Measurements from ENCODE around the gene TMEM222.

The TMEM222 gene

DNA sequence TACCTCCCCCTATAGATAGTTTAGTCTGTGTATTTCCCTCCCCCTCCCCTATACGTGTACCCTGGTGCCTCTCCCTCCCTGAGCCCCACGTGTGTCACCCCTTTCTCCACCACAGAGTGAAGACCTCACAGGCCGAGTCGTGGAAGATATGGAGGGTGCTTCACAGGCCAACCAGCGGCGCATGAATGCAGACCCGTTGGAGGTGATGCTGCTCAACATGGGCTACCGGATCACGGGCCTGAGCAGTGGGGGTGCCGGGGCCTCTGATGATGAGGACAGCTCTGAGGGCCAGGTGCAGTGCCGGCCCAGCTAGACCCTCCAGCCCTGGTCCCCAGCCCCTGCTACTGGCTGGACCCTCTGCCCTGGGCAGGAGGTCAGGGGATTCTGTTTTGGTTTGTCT, 15.9 kb upstream of the TMEM222 start:
- no peak overlapping the region for H3K4me3 ChIP-seq (ENCODE audit: low read length)
- H3K4me2 ChIP-seq (ENCODE audit: low read length), result no peak overlapping the region
- no peak for TF ChIP-seq EZH2phosphoT487 (IDR thresholded peaks at IDR 0.05; ENCODE audit: borderline replicate concordance, low read length)
- TF ChIP-seq, protein P1, sequence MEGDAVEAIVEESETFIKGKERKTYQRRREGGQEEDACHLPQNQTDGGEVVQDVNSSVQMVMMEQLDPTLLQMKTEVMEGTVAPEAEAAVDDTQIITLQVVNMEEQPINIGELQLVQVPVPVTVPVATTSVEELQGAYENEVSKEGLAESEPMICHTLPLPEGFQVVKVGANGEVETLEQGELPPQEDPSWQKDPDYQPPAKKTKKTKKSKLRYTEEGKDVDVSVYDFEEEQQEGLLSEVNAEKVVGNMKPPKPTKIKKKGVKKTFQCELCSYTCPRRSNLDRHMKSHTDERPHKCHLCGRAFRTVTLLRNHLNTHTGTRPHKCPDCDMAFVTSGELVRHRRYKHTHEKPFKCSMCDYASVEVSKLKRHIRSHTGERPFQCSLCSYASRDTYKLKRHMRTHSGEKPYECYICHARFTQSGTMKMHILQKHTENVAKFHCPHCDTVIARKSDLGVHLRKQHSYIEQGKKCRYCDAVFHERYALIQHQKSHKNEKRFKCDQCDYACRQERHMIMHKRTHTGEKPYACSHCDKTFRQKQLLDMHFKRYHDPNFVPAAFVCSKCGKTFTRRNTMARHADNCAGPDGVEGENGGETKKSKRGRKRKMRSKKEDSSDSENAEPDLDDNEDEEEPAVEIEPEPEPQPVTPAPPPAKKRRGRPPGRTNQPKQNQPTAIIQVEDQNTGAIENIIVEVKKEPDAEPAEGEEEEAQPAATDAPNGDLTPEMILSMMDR (IDR thresholded peaks at IDR 0.05; ENCODE audit: low read depth, low read length, poor library complexity, severe bottlenecking), result no peak
- no peak overlapping the region for H3K27ac ChIP-seq (ENCODE audit: low read depth, low read length)
- no peaks in the 10 kb centered on the region for H3K9me2 ChIP-seq (replicated peaks; ENCODE audit: control insufficient read depth, low read length)
- H3F3A ChIP-seq (ENCODE audit: control insufficient read depth, insufficient read depth), result no peaks in the 10 kb centered on the region
- peaks cover 5% of the 10 kb centered on the region; the same call in 1 of the 2 replicates for H3K36me3 ChIP-seq (ENCODE audit: control insufficient read depth, low read length)
- H3K4me1 ChIP-seq (ENCODE audit: control insufficient read depth, low read length), result peaks cover 4% of the 10 kb centered on the region
- H3K27me3 ChIP-seq (ENCODE audit: control insufficient read depth, low read length), result no peaks in the 10 kb centered on the region
- H3K79me2 ChIP-seq (ENCODE audit: control insufficient read depth, low read length), result no peaks in the 10 kb centered on the region
- no peaks in the 10 kb centered on the region for H4K20me1 ChIP-seq (ENCODE audit: control insufficient read depth, insufficient read depth, low read depth, low read length)
- no peaks in the 10 kb centered on the region for H3K9me3 ChIP-seq (ENCODE audit: control insufficient read depth, insufficient read depth, low read length)

DNA sequence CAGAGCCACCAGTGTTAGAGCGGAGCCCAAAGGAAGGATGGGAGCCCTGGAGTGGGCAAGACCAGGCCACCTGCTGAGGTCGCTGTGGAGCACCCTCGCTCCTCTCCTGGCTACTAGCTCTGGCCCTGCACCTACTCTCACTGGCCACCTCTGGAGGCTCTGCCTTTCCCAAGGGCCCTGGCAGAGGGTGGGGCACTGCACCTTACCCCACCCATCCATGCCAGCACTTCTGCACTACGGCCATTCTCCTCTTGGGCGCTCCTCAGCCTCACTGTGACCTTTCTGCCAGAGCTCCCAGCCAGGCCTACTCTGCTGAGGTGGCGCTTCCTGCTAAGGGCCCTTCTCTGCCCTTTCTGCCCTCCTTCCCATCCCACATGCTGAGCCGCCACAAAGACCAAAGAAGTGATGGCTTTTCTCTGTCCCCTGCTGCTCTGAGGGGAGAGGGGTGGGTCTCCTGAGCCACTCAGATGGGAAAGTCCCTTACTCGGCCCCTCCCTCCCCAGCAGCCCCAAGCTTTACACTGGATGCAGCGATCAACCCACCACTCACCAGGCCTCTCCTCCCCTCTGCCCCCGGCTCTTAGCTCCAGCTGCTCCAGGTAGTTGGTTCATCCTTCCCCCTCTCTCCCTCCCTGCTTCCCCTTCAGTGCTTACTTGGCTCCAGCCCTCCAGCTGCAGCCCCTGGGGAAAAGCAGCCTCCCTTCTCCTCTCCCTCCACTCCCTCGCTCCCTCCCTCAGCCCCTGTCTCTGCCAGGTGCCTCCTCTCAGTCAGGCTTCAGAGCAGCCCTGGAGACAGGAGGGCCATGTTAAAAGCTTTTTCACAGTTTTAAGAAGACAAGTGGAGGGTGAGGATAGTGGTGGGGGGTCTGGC, 14.8 kb upstream of the TMEM222 start:
- no peaks in the 10 kb centered on the region for H3K36me3 ChIP-seq (ENCODE audit: control insufficient read depth, low read length)
- no peak overlapping the region for H3K27ac ChIP-seq (ENCODE audit: low read depth, low read length)
- TF ChIP-seq EZH2phosphoT487 (IDR thresholded peaks at IDR 0.05; ENCODE audit: borderline replicate concordance, low read length), result no peak
- TF ChIP-seq, protein P1 (IDR thresholded peaks at IDR 0.05; ENCODE audit: low read depth, low read length, poor library complexity, severe bottlenecking), result no peak
- no peaks in the 10 kb centered on the region for H3K9me3 ChIP-seq (ENCODE audit: control insufficient read depth, insufficient read depth, low read length)
- no peaks in the 10 kb centered on the region for H4K20me1 ChIP-seq (ENCODE audit: control insufficient read depth, insufficient read depth, low read depth, low read length)
- 0 out of 2 replicates have a peak, but pooled peaks cover 2% of the 10 kb centered on the region for H3F3A ChIP-seq (ENCODE audit: control insufficient read depth, insufficient read depth)
- H3K79me2 ChIP-seq (ENCODE audit: control insufficient read depth, low read length), result no peaks in the 10 kb centered on the region
- no peak overlapping the region for H3K4me2 ChIP-seq (ENCODE audit: low read length)
- H3K4me1 ChIP-seq (ENCODE audit: control insufficient read depth, low read length), result peaks cover 4% of the 10 kb centered on the region
- H3K9me2 ChIP-seq (replicated peaks; ENCODE audit: control insufficient read depth, low read length), result no peaks in the 10 kb centered on the region
- no peak overlapping the region for H3K4me3 ChIP-seq (ENCODE audit: low read length)
- no peaks in the 10 kb centered on the region for H3K27me3 ChIP-seq (ENCODE audit: control insufficient read depth, low read length)

DNA sequence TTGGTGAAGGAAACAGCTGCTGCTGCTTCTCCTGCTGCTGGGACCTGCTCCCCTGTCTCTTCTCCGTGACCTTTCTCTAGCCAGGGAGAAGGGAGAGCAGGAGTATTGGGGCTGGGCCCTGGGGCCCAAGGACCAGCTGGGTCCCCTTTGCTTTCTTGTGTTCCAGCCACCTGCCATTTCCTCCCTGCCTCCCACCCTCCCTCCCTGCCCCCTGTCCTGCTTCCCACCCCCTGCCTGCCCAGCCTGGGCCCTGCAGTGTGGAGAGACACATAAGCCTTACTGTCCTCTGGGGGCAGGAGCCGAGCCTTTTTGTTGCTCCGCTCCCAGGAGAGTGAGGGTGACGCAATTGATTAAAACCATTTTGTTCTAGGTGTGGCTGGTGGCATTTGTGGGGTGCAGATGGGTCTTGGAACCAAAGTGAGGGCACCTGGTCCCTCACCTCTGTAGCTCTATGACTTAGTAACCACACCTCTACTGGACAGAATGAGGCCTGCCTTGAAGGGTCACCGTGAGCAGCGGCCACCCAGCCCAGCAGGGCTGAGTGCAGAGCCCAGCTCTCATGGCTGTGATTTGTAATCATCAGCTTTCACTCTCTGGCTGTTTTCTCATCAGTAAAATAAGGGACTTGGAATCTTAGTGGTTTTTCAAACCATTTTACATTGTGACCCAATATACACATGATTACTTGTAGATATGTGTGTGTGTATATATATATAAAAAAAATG, 13.9 kb upstream of the TMEM222 start:
- Histone ChIP-seq H3K27ac (ENCODE audit: low read depth, low read length) (no peak overlapping the region), H3K4me2 (ENCODE audit: low read length) (no peak overlapping the region), H3K9me2 (replicated peaks; ENCODE audit: control insufficient read depth, low read length) (no peaks in the 10 kb centered on the region), H3K4me1 (ENCODE audit: control insufficient read depth, low read length) (peaks cover 4% of the 10 kb centered on the region), H3K36me3 (ENCODE audit: control insufficient read depth, low read length) (no peaks in the 10 kb centered on the region), H3K79me2 (ENCODE audit: control insufficient read depth, low read length) (no peaks in the 10 kb centered on the region), H4K20me1 (ENCODE audit: control insufficient read depth, insufficient read depth, low read depth, low read length) (no peaks in the 10 kb centered on the region), H3K9me3 (ENCODE audit: control insufficient read depth, insufficient read depth, low read length) (no peaks in the 10 kb centered on the region), H3F3A (ENCODE audit: control insufficient read depth, insufficient read depth) (0 out of 2 replicates have a peak, but pooled peaks cover 2% of the 10 kb centered on the region), H3K4me3 (ENCODE audit: low read length) (no peak overlapping the region), H3K27me3 (ENCODE audit: control insufficient read depth, low read length) (no peaks in the 10 kb centered on the region)
- TF ChIP-seq EZH2phosphoT487 (IDR thresholded peaks at IDR 0.05; ENCODE audit: borderline replicate concordance, low read length), result no peak
- TF ChIP-seq, protein P1 (IDR thresholded peaks at IDR 0.05; ENCODE audit: low read depth, low read length, poor library complexity, severe bottlenecking), result no peak

Data from DOHH2 (cell line).